LNCAP (cell line): ENCODE measurements around the gene ZFP62.

ENCODE experiments used
- TF ChIP-seq, protein P1 (sequence below): fragments of 450-650 bp; IDR thresholded peaks from 2 replicates; pipeline ENCODE4 v1.5.1; 2017; ENCODE audit warnings: mild to moderate bottlenecking

The ZFP62 gene

GRCh38 chr5:180813420-180813819, 47.7 kb downstream of the ZFP62 start:
- TF ChIP-seq, protein P1, sequence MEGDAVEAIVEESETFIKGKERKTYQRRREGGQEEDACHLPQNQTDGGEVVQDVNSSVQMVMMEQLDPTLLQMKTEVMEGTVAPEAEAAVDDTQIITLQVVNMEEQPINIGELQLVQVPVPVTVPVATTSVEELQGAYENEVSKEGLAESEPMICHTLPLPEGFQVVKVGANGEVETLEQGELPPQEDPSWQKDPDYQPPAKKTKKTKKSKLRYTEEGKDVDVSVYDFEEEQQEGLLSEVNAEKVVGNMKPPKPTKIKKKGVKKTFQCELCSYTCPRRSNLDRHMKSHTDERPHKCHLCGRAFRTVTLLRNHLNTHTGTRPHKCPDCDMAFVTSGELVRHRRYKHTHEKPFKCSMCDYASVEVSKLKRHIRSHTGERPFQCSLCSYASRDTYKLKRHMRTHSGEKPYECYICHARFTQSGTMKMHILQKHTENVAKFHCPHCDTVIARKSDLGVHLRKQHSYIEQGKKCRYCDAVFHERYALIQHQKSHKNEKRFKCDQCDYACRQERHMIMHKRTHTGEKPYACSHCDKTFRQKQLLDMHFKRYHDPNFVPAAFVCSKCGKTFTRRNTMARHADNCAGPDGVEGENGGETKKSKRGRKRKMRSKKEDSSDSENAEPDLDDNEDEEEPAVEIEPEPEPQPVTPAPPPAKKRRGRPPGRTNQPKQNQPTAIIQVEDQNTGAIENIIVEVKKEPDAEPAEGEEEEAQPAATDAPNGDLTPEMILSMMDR, result no peak

DNA sequence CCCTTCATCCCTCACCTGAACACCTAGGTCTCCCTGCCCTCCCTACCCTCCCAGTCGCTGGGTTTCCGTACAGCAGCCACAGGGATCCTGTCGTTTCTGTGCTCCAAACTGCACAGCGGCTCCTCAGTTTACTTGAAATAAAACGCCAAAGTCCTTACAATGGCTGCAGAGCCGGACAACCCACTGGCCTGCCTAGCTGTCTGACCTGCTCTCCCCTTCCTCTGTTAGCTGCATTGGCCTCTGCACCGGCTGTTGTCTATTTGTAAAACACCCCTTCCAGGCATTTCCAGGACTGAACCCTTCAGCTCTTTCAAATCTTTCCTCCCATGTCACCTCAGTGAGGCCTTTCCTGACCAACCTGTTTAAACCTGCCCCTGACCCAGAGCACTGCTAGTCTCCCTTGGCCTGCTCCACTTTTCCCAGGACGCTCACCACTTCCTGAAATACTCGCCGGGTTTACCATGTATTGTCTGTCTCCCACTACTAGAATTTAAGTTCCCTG, 49.4 kb downstream of the ZFP62 start:
- TF ChIP-seq, protein P1, result no peak

DNA sequence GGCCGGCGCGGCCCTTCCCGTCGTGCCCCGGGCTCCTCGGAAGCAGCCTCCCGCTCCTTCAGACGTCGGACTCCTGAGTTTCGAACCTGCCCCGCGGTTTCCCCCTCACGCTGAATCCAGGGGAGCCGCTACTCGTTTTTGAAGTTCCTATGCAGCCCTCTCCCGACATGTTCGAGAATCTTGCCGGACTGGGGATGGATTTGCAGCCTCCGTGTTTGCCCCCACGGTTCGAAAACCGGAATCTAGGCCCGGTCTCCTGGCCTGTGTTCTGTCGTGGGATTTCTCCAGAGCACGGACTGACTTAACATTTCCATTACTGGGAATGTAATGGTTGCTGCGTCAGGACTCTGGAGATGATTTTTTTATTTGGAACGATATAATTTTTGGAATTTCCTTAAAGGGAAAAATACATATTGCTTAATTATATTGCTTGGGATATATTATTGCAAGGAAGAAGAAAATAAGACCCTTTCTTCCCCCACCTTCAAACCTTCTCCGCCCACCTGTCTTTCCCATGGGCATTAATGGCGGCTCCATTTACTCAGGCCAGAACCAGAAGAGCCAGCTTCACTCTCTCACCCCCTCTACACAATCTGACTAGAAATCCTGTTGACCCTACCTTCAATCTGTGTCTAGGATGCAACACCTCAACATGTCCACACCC, 50.0 kb downstream of the ZFP62 start:
- TF ChIP-seq, protein P1, result no peak

- TF ChIP-seq, protein P1, result no peak
These were observed 50.7 kb downstream of the ZFP62 start for GRCh38 chr5:180810210-180810958.

DNA sequence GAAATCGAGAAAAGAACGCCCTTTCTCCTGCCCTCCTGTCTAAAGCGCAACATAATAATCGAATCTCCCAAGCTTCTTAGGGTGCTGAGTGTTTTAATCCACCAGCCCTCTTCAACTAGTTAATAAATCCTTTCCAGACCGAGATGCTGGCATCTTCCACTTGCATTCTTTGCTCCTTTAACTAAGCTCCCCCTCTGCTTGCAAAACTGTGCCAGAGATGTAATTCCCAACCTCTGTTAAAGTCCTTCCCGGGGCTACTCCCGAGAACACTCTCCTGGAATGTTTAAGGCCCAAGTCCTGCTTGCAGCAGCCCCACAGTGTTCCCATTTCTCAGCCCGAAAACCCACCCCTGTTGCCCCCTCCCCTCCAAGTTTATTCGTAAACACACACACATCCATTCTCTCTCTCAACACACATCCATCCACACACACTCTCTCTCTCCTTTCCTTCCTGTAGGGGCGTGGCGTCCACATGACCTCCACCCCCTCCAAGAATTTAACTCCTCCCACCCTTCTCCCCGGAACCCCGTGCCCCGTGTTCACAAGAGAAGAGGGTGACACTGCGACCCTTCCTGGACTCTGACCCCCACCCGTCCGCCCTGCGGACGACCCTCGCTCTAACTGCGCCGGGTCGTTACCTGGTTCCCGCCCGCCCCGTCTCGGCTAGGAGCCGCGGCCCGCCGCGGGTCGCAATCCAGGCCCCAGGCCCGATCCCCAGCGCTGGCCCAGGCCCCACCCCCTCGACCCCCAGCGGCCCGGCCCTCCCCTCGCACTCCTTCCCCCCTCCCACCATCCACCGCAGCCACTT, 51.5 kb downstream of the ZFP62 start:
- TF ChIP-seq, protein P1, result no peak

DNA sequence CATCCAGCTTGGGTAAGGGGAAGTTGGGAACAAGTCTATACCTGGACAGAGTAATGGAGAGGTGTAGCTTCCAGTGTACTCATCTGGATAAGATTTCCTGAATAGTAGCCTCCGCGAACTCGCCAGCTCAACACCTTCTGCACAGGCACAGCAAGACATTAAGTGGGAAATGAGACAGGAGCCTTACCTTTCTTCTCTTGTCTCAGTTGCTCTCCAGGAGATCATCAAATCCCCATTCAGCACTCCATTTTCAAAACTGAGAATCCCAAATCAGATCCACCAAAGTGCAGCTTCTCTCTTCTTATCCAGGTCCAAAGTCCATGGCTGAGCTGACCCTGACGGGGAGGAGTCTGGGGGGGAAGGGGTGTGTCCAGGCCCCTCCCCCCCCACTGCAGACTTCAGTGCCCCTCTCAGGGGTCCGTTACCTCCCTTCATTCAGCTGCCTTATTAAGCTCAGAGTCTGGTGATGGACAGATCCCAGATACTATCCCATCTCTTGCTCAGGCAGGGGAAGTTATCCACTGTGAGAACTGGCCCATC, 52.5 kb downstream of the ZFP62 start:
- TF ChIP-seq, protein P1, result no peak
